Breast epithelium (tissue), 4 donors: Measurements from ENCODE around the gene LMX1B. TPM values are rescaled to one million over a fixed set of nuclear protein-coding genes. Genes with fewer than 3 reads are reported as not detected.

ENCODE experiments used
- DNase-seq, 2 donors: peaks; one replicate each; pipeline ENCODE4 v3.0.0-alpha.2; 2019; ENCODE audit warnings: low spot score in 2 of 2
- H3K27ac ChIP-seq, 2 donors: fragments of 200-600 bp; sonication (generic) in 1 of 2; one replicate each; pipeline ENCODE4 v1.5.1; 2016 to 2019; ENCODE audit warnings: mild to moderate bottlenecking in 1 of 2
- H3K27me3 ChIP-seq, 2 donors: fragments of 200-600 bp; sonication (generic) in 1 of 2; one replicate each; pipeline versions ENCODE4 v1.5.1 to v1.6.0; 2017 to 2019; ENCODE audit warnings: control low read depth in 1 of 2, mild to moderate bottlenecking in 1 of 2
- H3K36me3 ChIP-seq: fragments of 200-600 bp; one replicate; pipeline ENCODE4 v1.5.1; 2019
- H3K4me1 ChIP-seq, 2 donors: fragments of 200-600 bp; sonication (generic); one replicate each; pipeline ENCODE4 v1.5.1; 2016 to 2019; ENCODE audit warnings: control low read depth in 1 of 2
- H3K4me3 ChIP-seq, 3 donors: fragments of 200-600 bp; sonication (generic); 1 replicate in 2 of 3; 2 replicates in 1 of 3; pipeline ENCODE4 v1.5.1; 2016 to 2019; ENCODE audit warnings: mild to moderate bottlenecking in 3 of 3, moderate library complexity in 2 of 3
- H3K9me3 ChIP-seq, 2 donors: fragments of 200-600 bp; sonication (generic) in 1 of 2; one replicate each; pipeline ENCODE4 v1.5.1; 2016 to 2019; ENCODE audit warnings: control low read depth in 1 of 2
- POLR2A ChIP-seq: fragments of 450-650 bp; IDR thresholded peaks from one replicate; pipeline ENCODE4 v1.6.1; 2016; ENCODE audit warnings: antibody characterized with exemption, mild to moderate bottlenecking, moderate library complexity
- POLR2AphosphoS5 ChIP-seq, 3 donors: sonication (generic); formaldehyde crosslinking; IDR thresholded peaks; one replicate each; pipeline ENCODE4 v1.6.1; 2017; ENCODE audit warnings: antibody characterized with exemption in 3 of 3
- intact Hi-C: fragments of 100-400 bp; cut with DNase I; formaldehyde crosslinking; loops from one replicate; pipeline ENCODE4 v1.15.1; 2023; ENCODE audit warnings: low total_unique reads
- total RNA-seq, 3 donors: library from RNA; depleted of rRNA; stranded (reverse); fragments of >200 nt; gene quantifications; one replicate each; pipeline ENCODE4 v1.1.0, GENCODE V29; 2016
- TF ChIP-seq, protein P1 (sequence below), 3 donors: fragments of 450-650 bp; IDR thresholded peaks; one replicate each; pipeline ENCODE4 v1.5.1; 2016 to 2017; ENCODE audit warnings: antibody characterized with exemption in 3 of 3, mild to moderate bottlenecking in 3 of 3, moderate library complexity in 3 of 3

Gene LMX1B
- total RNA-seq, 3 donors from 2014 or later = 0.16 to 20.3 (median 9.2) TPM

GRCh38 chr9:126671381-126671831, 57.7 kb downstream of the LMX1B start:
- intact Hi-C loops = loop anchor here (5.0 kb wide), 1 partner anchor 49 kb away; no protein-coding TSS in a partner anchor
- Histone ChIP-seq H3K9me3 (no peaks in the 10 kb centered on the region), H3K4me3 (peak overlapping the region in 1 of 3 donors; percentile 7), H3K36me3 (no peaks in the 10 kb centered on the region), H3K27me3 (peaks cover 0 to 5% of the 10 kb centered on the region in 2 donors), H3K27ac (peak overlapping the region; percentile 77 to 88), H3K4me1 (peaks cover 7 to 11% of the 10 kb centered on the region in 2 donors)
- DNase-seq = no peak
- TF ChIP-seq, protein P1, sequence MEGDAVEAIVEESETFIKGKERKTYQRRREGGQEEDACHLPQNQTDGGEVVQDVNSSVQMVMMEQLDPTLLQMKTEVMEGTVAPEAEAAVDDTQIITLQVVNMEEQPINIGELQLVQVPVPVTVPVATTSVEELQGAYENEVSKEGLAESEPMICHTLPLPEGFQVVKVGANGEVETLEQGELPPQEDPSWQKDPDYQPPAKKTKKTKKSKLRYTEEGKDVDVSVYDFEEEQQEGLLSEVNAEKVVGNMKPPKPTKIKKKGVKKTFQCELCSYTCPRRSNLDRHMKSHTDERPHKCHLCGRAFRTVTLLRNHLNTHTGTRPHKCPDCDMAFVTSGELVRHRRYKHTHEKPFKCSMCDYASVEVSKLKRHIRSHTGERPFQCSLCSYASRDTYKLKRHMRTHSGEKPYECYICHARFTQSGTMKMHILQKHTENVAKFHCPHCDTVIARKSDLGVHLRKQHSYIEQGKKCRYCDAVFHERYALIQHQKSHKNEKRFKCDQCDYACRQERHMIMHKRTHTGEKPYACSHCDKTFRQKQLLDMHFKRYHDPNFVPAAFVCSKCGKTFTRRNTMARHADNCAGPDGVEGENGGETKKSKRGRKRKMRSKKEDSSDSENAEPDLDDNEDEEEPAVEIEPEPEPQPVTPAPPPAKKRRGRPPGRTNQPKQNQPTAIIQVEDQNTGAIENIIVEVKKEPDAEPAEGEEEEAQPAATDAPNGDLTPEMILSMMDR (IDR thresholded peaks at IDR 0.05) = no peak
- no peak for TF ChIP-seq POLR2AphosphoS5 (IDR thresholded peaks at IDR 0.05)

- Histone ChIP-seq H3K27me3 (peaks cover 0 to 5% of the 10 kb centered on the region in 2 donors), H3K36me3 (no peaks in the 10 kb centered on the region), H3K9me3 (no peaks in the 10 kb centered on the region), H3K4me1 (peaks cover 7 to 11% of the 10 kb centered on the region in 2 donors), H3K4me3 (no peak overlapping the region), H3K27ac (peak overlapping the region; percentile 77 to 88)
- no peak for DNase-seq
- no peak for TF ChIP-seq POLR2A
- TF ChIP-seq, protein P1 (IDR thresholded peaks at IDR 0.05) = no peak
- no peak for TF ChIP-seq POLR2AphosphoS5 (IDR thresholded peaks at IDR 0.05)
- intact Hi-C loops = loop anchor here (5.0 kb wide), 1 partner anchor 50 kb away; no protein-coding TSS in a partner anchor
Measured at GRCh38 chr9:126671983-126672382, 58.3 kb downstream of the LMX1B start.

- DNase-seq = peak; percentile 65 to 84
- no peaks in the 10 kb centered on the region for H3K36me3 ChIP-seq
- peak overlapping the region in 1 of 3 donors; percentile 35 for H3K4me3 ChIP-seq
- TF ChIP-seq POLR2A = no peak
- TF ChIP-seq, protein P1 (IDR thresholded peaks at IDR 0.05) = no peak
- peak in 1 of 3 donors; percentile 47 for TF ChIP-seq POLR2AphosphoS5 (IDR thresholded peaks at IDR 0.05)
- H3K9me3 ChIP-seq = no peaks in the 10 kb centered on the region
- H3K27ac ChIP-seq = peak overlapping the region; percentile 77 to 88
- peaks cover 0 to 5% of the 10 kb centered on the region in 2 donors for H3K27me3 ChIP-seq
- intact Hi-C loops = loop anchor here (5.0 kb wide), 1 partner anchor 50 kb away; no protein-coding TSS in a partner anchor
- peaks cover 7 to 11% of the 10 kb centered on the region in 2 donors for H3K4me1 ChIP-seq
Measured at GRCh38 chr9:126672634-126673284, 59.0 kb downstream of the LMX1B start.

DNA sequence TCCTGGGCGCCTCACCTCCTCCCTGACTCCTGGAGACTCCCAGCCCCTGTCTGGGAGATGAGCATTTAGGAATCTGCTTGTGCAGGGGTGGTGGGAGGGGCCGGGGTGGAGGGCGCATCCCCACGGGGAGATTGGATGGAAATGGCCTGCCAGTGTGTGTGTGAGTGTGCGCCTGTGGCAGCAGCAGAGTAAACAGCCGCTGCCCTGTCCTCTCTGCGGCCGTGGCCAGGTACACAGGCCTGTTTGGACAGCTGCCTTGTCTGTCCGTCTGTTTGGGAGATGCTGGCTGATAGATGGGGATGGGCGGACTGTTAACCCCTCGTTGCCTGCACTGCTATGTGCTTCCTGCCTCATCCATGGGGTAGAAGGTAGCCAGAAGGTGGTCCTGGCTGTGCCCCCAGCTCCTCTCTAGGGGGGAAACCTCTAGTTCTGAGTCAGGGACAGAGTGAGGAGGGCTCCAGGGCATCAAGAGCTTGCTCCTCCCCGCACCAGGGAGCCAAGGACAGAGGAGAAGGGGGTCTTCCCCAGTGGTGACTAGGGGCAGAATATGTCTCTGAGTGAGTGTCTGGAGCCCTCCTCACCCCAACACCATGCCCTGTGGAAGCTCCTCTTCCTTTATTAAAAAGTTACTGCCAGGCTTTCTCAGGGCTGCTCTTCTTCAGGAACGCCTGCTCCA, 60.1 kb downstream of the LMX1B start:
- DNase-seq = peak; percentile 64 to 75
- H3K27me3 ChIP-seq = peaks cover 0 to 5% of the 10 kb centered on the region in 2 donors
- intact Hi-C loops = loop anchor here (5.0 kb wide), 1 partner anchor 52 kb away; no protein-coding TSS in a partner anchor
- no peak for TF ChIP-seq POLR2A
- no peak for TF ChIP-seq POLR2AphosphoS5 (IDR thresholded peaks at IDR 0.05)
- TF ChIP-seq, protein P1 (IDR thresholded peaks at IDR 0.05) = no peak
- H3K4me1 ChIP-seq = peaks cover 7 to 11% of the 10 kb centered on the region in 2 donors
- H3K27ac ChIP-seq = peak overlapping the region; percentile 77 to 88
- H3K36me3 ChIP-seq = no peaks in the 10 kb centered on the region
- H3K4me3 ChIP-seq = peak overlapping the region in 1 of 3 donors; percentile 35
- no peaks in the 10 kb centered on the region for H3K9me3 ChIP-seq
